ENCODE measurements around the gene NBEA.

DNA sequence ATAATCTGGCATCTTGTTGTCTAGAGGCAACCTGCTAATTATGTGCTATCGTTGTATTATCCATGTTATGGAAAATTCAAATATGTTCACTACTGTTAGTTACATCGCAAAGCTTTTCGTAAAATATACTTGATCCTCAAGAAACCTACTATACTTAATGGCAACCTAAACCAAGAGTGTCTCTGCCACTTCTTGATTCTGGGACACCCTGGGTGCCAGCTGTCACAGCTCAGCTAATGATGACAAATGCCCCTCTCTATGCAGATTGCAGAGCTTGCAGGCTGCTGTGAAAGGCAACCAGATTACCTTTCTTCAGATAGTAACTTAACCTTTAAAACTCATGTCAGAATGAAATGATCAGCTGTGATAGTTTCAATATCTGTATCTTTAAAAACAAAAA, 543.4 kb downstream of the NBEA start:
- TF ChIP-seq EGR1 (IDR thresholded peaks at IDR 0.05), result no peak
- no peak for TF ChIP-seq EP300 (IDR thresholded peaks at IDR 0.05; ENCODE audit: borderline replicate concordance)
- no peak for TF ChIP-seq RAD21 (IDR thresholded peaks at IDR 0.05; ENCODE audit: low read depth)
- no peak for TF ChIP-seq TCF12 (IDR thresholded peaks at IDR 0.05; ENCODE audit: low read depth)
- TF ChIP-seq, protein P1, sequence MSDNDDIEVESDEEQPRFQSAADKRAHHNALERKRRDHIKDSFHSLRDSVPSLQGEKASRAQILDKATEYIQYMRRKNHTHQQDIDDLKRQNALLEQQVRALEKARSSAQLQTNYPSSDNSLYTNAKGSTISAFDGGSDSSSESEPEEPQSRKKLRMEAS (IDR thresholded peaks at IDR 0.05), result no peak
- TF ChIP-seq, protein P2, sequence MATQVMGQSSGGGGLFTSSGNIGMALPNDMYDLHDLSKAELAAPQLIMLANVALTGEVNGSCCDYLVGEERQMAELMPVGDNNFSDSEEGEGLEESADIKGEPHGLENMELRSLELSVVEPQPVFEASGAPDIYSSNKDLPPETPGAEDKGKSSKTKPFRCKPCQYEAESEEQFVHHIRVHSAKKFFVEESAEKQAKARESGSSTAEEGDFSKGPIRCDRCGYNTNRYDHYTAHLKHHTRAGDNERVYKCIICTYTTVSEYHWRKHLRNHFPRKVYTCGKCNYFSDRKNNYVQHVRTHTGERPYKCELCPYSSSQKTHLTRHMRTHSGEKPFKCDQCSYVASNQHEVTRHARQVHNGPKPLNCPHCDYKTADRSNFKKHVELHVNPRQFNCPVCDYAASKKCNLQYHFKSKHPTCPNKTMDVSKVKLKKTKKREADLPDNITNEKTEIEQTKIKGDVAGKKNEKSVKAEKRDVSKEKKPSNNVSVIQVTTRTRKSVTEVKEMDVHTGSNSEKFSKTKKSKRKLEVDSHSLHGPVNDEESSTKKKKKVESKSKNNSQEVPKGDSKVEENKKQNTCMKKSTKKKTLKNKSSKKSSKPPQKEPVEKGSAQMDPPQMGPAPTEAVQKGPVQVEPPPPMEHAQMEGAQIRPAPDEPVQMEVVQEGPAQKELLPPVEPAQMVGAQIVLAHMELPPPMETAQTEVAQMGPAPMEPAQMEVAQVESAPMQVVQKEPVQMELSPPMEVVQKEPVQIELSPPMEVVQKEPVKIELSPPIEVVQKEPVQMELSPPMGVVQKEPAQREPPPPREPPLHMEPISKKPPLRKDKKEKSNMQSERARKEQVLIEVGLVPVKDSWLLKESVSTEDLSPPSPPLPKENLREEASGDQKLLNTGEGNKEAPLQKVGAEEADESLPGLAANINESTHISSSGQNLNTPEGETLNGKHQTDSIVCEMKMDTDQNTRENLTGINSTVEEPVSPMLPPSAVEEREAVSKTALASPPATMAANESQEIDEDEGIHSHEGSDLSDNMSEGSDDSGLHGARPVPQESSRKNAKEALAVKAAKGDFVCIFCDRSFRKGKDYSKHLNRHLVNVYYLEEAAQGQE (IDR thresholded peaks at IDR 0.05; ENCODE audit: low read depth), result no peak
- no peak for TF ChIP-seq TEAD4 (IDR thresholded peaks at IDR 0.05)

Measured in Ishikawa (cell line).